Omental fat pad (tissue), 4 donors: ENCODE measurements around the gene LCOR. TPM values are rescaled to one million over a fixed set of nuclear protein-coding genes. Genes with fewer than 3 reads are reported as not detected.

Source experiments
- ATAC-seq: fragments of 150-250 bp; one replicate; pipeline ENCODE4 v1.9.1; 2016; ENCODE audit warnings: mild to moderate bottlenecking, moderate library complexity; ENCODE audit not compliant: low FRiP score
- DNase-seq: peaks from one replicate; pipeline ENCODE4 v3.0.0-alpha.2; 2019; ENCODE audit warnings: low spot score
- total RNA-seq, 4 donors: library from RNA; depleted of rRNA; stranded (reverse); fragments of >200 nt; gene quantifications; one replicate each; pipeline ENCODE4 v1.1.0, GENCODE V29; 2016
- TF ChIP-seq, protein P1 (sequence below), 3 donors: fragments of 450-650 bp; IDR thresholded peaks; one replicate each; pipeline ENCODE4 v1.5.1; 2016 to 2017; ENCODE audit warnings: antibody characterized with exemption in 3 of 3, mild to moderate bottlenecking in 3 of 3, moderate library complexity in 2 of 3

The LCOR gene
- total RNA-seq, 4 donors from 2014 or later, result 19.1 to 82.0 (median 24.7) TPM

DNA sequence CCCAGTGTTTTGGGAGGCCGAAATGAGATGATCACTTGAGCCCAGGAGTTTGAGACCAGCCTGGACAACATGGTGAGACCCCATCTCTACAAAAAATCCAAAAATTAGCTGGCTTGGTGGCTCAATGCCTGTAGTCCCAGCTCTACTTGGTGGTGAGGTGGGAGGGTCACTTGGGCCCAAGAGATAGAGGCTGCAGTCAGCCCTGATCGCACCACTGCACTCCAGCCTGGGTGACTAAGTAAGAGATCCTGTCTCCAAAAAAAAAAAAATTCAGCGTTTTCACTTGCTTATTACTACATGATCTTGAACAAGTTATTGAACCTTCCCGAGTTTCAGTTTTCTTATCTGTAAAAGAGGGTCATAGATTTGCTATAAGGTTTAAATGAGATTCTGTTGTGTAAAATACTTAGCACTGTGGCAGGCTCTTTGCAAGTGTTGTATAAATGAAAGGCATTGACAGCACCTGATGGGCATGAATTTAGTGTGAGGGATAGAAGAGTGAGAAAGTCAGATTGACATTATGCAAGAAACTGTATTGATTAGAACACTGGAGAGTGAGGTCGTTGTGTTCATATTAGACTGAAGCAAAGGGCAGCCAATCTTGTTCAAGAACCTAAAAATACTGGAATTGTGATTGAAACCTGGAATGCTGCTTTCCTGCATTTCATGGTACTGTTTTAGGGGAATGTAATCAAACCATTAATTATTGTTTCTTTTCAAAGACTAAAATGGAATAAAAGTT is 136.8 kb downstream of the LCOR start:
- ATAC-seq (no peak), DNase-seq (no peak)
- TF ChIP-seq, protein P1, sequence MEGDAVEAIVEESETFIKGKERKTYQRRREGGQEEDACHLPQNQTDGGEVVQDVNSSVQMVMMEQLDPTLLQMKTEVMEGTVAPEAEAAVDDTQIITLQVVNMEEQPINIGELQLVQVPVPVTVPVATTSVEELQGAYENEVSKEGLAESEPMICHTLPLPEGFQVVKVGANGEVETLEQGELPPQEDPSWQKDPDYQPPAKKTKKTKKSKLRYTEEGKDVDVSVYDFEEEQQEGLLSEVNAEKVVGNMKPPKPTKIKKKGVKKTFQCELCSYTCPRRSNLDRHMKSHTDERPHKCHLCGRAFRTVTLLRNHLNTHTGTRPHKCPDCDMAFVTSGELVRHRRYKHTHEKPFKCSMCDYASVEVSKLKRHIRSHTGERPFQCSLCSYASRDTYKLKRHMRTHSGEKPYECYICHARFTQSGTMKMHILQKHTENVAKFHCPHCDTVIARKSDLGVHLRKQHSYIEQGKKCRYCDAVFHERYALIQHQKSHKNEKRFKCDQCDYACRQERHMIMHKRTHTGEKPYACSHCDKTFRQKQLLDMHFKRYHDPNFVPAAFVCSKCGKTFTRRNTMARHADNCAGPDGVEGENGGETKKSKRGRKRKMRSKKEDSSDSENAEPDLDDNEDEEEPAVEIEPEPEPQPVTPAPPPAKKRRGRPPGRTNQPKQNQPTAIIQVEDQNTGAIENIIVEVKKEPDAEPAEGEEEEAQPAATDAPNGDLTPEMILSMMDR (IDR thresholded peaks at IDR 0.05), result no peak

DNA sequence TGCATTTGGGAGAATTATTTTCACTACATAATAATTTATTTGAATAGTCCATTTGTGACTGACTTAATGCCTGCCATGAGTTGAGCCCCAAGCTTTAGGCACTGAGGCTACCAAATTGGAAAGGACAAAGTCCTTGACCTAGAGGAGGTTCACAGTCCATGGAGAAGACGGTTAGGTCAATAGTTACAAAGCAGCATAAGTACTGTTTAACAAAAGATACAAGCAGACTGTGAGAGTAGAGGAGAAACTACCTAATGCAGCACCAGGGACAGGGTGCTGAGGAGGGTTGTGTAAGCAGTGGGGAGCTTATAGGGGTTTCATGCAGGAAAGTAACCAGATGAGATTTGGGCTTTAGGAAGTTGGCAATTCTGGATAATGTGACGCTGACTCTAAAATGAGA is 139.2 kb downstream of the LCOR start:
- DNase-seq (no peak), ATAC-seq (no peak)
- TF ChIP-seq, protein P1 (IDR thresholded peaks at IDR 0.05), result no peak

DNA sequence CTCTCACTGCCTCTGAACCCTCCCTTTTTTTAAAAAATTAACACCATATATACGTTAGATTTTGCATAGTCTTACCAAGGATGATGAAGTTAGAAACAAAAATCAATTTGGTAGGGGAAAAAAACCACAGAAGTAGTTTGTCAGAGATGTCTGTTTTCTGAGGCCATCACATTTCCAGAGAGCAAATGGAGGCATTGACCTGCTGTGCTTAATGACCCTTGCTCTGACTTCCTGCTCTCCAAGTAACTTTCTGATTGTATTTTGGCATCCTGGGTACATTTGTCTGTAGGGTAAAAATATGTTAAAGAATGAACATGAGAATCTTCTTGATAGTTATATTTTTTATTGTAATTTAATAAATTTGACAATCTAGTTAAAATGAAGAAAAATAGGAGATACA is 140.2 kb downstream of the LCOR start:
- DNase-seq (no peak), ATAC-seq (no peak)
- TF ChIP-seq, protein P1 (IDR thresholded peaks at IDR 0.05), result no peak

DNA sequence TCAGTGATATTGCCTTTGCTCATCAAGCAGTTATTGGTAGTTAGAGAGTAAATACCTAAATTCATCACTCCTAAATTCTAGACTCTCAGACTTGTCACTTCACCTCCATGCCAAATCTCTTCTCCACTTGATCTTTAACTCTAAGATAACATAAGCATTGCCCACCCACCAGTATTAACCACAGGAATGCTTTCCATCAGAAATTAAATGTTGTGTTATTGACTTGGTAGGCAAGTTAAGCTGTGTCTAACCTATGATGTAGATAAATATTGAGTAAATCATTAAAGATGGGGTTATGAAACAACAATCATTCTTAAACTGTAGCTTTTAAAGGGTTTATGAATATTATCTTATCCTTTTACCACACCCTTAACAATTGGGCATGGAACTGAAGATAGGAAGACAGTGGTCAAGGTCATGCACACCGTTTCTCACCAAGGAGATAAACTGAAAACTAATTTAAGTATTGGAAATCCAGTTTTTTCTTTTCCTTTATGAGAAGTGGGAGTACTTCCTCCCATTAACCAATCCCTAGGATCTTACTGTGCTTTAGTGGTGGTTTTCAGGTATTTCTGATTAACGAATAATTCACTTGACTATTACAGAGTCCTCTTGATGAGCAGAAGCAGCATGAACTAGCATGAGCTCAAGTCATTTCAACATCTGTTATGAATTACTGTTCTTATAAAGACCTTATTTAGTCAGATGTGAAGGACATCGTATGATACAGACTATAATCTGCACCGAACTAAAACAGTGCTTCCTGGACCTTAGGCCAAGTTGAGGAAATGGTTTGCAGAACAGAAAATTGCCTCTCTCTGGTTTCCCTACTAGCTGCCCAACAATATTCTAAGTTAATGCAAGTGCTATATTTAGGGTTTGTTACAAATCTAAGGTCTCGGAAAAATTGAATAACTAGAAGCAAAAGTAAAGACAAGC is 142.0 kb downstream of the LCOR start:
- TF ChIP-seq, protein P1 (IDR thresholded peaks at IDR 0.05), result no peak
- DNase-seq (no peak), ATAC-seq (no peak)

DNA sequence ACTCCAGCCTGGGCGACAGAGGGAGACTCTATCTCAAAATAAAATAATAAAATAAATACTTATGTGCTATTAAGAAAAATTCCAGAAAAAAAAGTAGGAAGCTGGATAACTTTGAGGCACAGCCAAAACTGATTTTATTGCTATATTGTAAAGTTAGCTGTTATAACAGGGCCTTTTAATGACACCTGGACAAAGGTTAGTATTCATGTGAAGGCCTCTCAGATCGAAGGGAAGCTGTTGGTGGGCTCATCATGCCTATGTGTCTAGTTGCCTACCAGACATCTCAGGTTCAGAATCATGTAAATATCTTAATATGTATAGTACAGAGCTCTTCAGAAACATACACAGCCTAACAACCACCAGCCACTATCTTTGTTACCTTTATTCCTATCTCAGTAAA is 143.0 kb downstream of the LCOR start:
- DNase-seq (no peak), ATAC-seq (no peak)
- TF ChIP-seq, protein P1 (IDR thresholded peaks at IDR 0.05), result no peak

DNA sequence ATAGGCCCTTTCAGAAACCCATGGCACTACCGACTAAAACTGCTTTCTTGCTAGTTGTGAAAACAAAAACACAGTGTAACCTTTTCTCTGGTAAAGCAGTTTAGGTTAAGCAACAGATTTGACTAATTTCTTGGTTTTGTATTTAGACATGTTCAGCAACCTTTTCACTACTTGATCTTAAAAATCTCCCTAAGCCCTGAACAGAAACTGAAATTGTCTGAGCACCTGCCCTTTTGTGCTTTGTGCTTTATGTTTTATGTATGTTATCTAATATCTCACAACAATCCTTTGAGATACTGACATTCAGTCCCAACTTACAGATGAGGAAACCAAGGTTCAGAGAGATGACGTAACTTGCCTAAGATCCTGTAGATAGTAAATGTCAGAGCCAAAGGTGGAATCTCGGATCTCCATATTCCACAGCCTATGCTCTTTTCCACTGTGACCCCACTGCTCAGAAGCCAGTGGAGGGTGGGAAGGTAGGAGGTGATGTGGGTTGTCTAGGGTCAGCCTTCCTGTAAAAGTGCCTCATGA is 146.6 kb downstream of the LCOR start:
- DNase-seq (no peak), ATAC-seq (no peak)
- TF ChIP-seq, protein P1 (IDR thresholded peaks at IDR 0.05), result no peak
